HCT116 (cell line): ENCODE results near the gene CASZ1.

ENCODE experiments used
- FOSL1 ChIP-seq: IDR thresholded peaks from 2 replicates; pipeline ENCODE4 v1.6.1; 2012; ENCODE audit warnings: low read depth
- POLR2A ChIP-seq: IDR thresholded peaks from 2 replicates; pipeline ENCODE4 v1.7.0; 2011; ENCODE audit warnings: borderline replicate concordance; ENCODE audit not compliant: insufficient read depth, insufficient read length; ENCODE audit errors: extremely low read depth
- TCF7L2 ChIP-seq: IDR thresholded peaks from 2 replicates; pipeline ENCODE4 v1.7.0; 2011; ENCODE audit warnings: borderline replicate concordance, inconsistent platforms; ENCODE audit not compliant: insufficient read depth, insufficient read length; ENCODE audit errors: extremely low read depth
- ZNF274 ChIP-seq: fragments of 200-500 bp; sonication (Bioruptor generic); IDR thresholded peaks from 2 replicates; pipeline ENCODE4 v1.6.1; 2014; ENCODE audit warnings: mild to moderate bottlenecking, low read depth, low read length, inconsistent platforms
- TF ChIP-seq, protein P1 (sequence below), 3 experiments: fragments of 200-600 bp in 1 of 3; sonication (generic) in 1 of 3; IDR thresholded peaks in 2 of 3; conservative IDR thresholded peaks in 1 of 3; 2 replicates each; pipeline ENCODE4 v1.5.1; 2012 to 2017; ENCODE audit warnings: low read depth in 2 of 3, low read length in 2 of 3, antibody characterized with exemption in 1 of 3, borderline replicate concordance in 1 of 3, control low read depth in 1 of 3, mild to moderate bottlenecking in 1 of 3, mixed read lengths in 1 of 3, mixed run types in 1 of 3, moderate library complexity in 1 of 3; ENCODE audit not compliant: insufficient read depth in 1 of 3
- TF ChIP-seq, protein P2 (sequence below): IDR thresholded peaks from 2 replicates; pipeline ENCODE4 v1.6.1; 2011; ENCODE audit warnings: mild to moderate bottlenecking, low read length, moderate library complexity; ENCODE audit not compliant: insufficient replicate concordance; ENCODE audit errors: extremely low read depth

DNA sequence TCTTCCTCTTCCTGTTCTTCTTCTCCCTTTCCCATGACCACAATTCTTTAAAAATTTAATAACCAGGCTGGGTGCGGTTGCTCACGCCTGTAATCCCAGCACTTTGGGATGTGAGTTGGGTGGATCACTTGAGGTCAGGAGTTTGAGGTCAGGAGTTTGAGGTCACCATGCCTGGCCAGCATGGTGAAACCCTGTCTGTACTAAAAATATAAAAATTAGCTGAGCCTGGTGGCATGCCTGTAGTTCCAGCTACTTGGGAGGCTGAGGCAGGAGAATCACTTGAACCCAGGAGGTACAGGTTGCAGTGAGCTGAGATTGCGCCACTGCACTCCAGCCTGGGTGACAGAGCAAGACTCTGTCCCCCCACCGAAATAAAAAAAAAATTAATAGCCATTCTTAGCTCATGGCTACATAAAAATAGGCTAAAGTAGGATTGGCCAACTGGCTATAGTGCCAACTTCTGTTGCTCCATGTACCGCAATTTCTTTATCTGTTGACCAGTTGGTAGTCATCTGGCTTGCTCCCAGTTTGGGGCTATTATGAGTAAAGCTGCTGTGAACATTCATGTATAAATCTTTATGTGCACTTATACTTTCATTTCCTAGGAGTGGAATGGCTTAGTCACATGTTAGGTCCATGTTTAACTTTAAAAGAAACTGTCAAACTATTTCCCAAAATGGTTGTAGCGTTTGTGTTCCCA is 185.4 kb downstream of the CASZ1 start:
- TF ChIP-seq, protein P1, sequence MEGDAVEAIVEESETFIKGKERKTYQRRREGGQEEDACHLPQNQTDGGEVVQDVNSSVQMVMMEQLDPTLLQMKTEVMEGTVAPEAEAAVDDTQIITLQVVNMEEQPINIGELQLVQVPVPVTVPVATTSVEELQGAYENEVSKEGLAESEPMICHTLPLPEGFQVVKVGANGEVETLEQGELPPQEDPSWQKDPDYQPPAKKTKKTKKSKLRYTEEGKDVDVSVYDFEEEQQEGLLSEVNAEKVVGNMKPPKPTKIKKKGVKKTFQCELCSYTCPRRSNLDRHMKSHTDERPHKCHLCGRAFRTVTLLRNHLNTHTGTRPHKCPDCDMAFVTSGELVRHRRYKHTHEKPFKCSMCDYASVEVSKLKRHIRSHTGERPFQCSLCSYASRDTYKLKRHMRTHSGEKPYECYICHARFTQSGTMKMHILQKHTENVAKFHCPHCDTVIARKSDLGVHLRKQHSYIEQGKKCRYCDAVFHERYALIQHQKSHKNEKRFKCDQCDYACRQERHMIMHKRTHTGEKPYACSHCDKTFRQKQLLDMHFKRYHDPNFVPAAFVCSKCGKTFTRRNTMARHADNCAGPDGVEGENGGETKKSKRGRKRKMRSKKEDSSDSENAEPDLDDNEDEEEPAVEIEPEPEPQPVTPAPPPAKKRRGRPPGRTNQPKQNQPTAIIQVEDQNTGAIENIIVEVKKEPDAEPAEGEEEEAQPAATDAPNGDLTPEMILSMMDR (IDR thresholded peaks at IDR 0.05 in 2 of 3, conservative IDR thresholded peaks at IDR 0.05 in 1 of 3; ENCODE audit: borderline replicate concordance in 1 of 3, insufficient read depth in 1 of 3, low read depth in 2 of 3, low read length in 2 of 3), result no peak
- no peak for TF ChIP-seq POLR2A
- TF ChIP-seq TCF7L2, result no peak
- TF ChIP-seq FOSL1, result no peak
- TF ChIP-seq, protein P2, sequence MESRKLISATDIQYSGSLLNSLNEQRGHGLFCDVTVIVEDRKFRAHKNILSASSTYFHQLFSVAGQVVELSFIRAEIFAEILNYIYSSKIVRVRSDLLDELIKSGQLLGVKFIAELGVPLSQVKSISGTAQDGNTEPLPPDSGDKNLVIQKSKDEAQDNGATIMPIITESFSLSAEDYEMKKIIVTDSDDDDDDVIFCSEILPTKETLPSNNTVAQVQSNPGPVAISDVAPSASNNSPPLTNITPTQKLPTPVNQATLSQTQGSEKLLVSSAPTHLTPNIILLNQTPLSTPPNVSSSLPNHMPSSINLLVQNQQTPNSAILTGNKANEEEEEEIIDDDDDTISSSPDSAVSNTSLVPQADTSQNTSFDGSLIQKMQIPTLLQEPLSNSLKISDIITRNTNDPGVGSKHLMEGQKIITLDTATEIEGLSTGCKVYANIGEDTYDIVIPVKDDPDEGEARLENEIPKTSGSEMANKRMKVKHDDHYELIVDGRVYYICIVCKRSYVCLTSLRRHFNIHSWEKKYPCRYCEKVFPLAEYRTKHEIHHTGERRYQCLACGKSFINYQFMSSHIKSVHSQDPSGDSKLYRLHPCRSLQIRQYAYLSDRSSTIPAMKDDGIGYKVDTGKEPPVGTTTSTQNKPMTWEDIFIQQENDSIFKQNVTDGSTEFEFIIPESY, result no peak
- no peak for TF ChIP-seq ZNF274
